OCI-LY3 (cell line): Measurements from ENCODE around the gene DFFB.

Experiments used
- H2AFZ ChIP-seq: fragments of 200-600, 300-600 bp; shearing (Covaris generic); 2 replicates; pipeline ENCODE4 v1.6.0; 2014; ENCODE audit warnings: antibody characterized with exemption, low read depth, low read length
- H3K27ac ChIP-seq: fragments of 200-600, 300-600 bp; sonication (generic); 2 replicates; pipeline ENCODE4 v1.5.1; 2014; ENCODE audit warnings: mild to moderate bottlenecking, low read length, moderate library complexity, mixed read lengths
- H3K27me3 ChIP-seq: fragments of 200-600, 300-600 bp; sonication (generic); 2 replicates; pipeline ENCODE4 v1.6.1; 2014; ENCODE audit warnings: low read depth, low read length, mixed read lengths
- H3K36me3 ChIP-seq: fragments of 200-600, 300-600 bp; sonication (generic); replicated peaks from 2 replicates; pipeline ENCODE3; 2014; ENCODE audit warnings: low read depth, low read length, mixed read lengths
- H3K4me1 ChIP-seq: fragments of 300-600, 200-600 bp; sonication (generic); 2 replicates; pipeline ENCODE4 v1.6.1; 2014; ENCODE audit warnings: low read length, mixed read lengths
- H3K4me2 ChIP-seq: fragments of 200-600, 300-600 bp; sonication (generic); 2 replicates; pipeline ENCODE4 v1.6.1; 2014; ENCODE audit warnings: low read length, mixed read lengths
- H3K4me3 ChIP-seq: fragments of 300-600, 200-600 bp; sonication (generic); 2 replicates; pipeline ENCODE4 v1.5.1; 2014; ENCODE audit warnings: antibody characterized with exemption, mild to moderate bottlenecking, low read length, moderate library complexity
- H3K79me2 ChIP-seq: fragments of 300-600, 200-600 bp; shearing (Covaris generic); 2 replicates; pipeline ENCODE4 v1.6.1; 2014; ENCODE audit warnings: mild to moderate bottlenecking, low read length, mixed read lengths
- H3K9ac ChIP-seq: fragments of 300-600, 200-600 bp; shearing (Covaris generic); 2 replicates; pipeline ENCODE4 v1.6.0; 2014; ENCODE audit warnings: mild to moderate bottlenecking, low read length, moderate library complexity
- H3K9me3 ChIP-seq: fragments of 200-600, 300-600 bp; shearing (Covaris generic); 2 replicates; pipeline ENCODE4 v1.6.1; 2014; ENCODE audit warnings: low read length, mixed read lengths; ENCODE audit not compliant: insufficient read depth
- H4K20me1 ChIP-seq: fragments of 200-600, 300-600 bp; sonication (generic); 2 replicates; pipeline ENCODE4 v1.6.1; 2016; ENCODE audit warnings: low read length, mixed read lengths; ENCODE audit not compliant: insufficient read depth
- EZH2phosphoT487 ChIP-seq: fragments of 200-600 bp; shearing (Covaris generic); IDR thresholded peaks from 2 replicates; pipeline ENCODE4 v1.6.1; 2018; ENCODE audit warnings: antibody characterized with exemption, mixed run types, low read depth
- TF ChIP-seq, protein P1 (sequence below): fragments of 200-600, 300-600 bp; sonication (generic); IDR thresholded peaks from 2 replicates; pipeline ENCODE4 v1.5.1; 2014; ENCODE audit warnings: antibody characterized with exemption, low read length, low read depth

DFFB gene

DNA sequence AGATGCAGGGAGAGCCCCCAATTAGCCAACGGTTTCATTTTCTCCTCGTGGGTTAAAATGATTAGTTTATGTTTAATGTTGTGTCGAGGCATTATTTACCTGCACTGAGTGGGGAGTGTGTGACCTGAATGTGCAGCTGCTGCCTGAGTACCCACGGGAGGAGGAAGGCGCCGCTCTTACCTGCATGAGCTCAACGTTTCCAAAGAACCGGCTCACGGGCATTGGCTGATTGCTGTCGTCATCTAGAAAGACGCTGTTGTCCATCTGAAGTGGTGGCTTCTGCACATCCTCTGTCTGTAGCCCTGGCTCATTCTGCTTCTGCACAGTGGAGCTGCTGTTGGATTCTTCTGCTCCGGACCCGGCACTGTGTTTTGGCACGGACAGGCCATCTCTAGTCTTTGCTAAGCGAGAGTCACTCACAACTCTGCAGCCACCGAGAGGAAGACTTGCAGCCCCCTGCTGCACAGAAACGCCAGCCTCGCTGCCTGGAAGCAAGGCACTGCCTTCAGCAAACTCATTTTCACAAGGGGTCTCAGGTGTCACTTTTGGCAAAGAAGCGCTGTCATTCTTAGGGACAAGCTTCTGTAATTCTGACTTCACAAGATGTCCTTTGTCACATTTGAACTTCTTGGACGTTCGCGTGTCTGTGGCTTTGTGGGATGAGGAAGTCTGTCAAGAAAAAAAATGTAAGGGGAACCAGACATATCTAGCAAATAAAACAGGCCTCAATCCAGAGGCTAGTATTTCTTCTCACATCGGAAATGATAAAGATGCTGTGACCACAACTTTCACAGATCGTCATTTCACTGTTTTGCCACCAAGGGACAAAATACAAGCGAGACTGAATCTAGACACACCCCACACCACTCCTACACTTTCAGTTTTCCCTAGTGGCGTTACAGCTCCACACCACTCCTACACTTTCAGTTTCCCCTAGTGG, 33.4 kb downstream of the DFFB start:
- H3K9ac ChIP-seq = no peak overlapping the region
- no peaks in the 10 kb centered on the region; the same call in none of the 2 replicates for H4K20me1 ChIP-seq
- H3K27me3 ChIP-seq = no peaks in the 10 kb centered on the region
- H3K36me3 ChIP-seq = peaks cover 40% of the 10 kb centered on the region
- H3K4me2 ChIP-seq = no peak overlapping the region
- no peak overlapping the region for H2AFZ ChIP-seq
- no peak overlapping the region for H3K4me3 ChIP-seq
- H3K79me2 ChIP-seq = peaks cover 29% of the 10 kb centered on the region
- no peak for TF ChIP-seq EZH2phosphoT487
- TF ChIP-seq, protein P1, sequence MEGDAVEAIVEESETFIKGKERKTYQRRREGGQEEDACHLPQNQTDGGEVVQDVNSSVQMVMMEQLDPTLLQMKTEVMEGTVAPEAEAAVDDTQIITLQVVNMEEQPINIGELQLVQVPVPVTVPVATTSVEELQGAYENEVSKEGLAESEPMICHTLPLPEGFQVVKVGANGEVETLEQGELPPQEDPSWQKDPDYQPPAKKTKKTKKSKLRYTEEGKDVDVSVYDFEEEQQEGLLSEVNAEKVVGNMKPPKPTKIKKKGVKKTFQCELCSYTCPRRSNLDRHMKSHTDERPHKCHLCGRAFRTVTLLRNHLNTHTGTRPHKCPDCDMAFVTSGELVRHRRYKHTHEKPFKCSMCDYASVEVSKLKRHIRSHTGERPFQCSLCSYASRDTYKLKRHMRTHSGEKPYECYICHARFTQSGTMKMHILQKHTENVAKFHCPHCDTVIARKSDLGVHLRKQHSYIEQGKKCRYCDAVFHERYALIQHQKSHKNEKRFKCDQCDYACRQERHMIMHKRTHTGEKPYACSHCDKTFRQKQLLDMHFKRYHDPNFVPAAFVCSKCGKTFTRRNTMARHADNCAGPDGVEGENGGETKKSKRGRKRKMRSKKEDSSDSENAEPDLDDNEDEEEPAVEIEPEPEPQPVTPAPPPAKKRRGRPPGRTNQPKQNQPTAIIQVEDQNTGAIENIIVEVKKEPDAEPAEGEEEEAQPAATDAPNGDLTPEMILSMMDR = no peak
- peaks cover 8% of the 10 kb centered on the region; the same call in 1 of the 2 replicates for H3K4me1 ChIP-seq
- no peak overlapping the region for H3K27ac ChIP-seq
- no peaks in the 10 kb centered on the region for H3K9me3 ChIP-seq

DNA sequence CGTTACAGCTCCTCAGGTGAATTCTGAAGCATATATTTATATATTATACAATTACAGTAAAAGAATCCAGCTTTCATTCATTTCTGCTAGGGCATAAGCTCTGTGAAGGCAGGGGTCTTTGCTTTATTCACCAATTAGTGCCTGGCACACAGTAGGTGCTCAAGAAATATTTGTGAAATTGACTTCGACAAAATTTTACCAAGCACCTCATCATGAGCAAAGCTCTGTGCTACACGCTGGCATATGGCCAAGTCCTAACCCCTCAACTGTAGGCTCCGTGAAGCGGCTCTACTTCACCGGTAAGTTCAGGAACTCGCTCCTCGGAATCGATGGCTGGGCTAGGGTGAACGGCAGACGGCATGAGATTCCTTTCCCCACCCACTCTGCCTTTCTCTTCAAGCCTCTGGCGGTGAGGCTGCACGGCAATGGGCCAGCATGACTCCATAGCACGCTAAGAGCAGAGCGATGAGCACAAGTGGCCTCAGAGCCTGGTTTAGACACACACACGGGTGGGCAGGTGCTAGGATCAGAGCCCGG, 34.1 kb downstream of the DFFB start:
- H3K4me2 ChIP-seq = no peak overlapping the region
- no peak overlapping the region for H3K4me3 ChIP-seq

DNA sequence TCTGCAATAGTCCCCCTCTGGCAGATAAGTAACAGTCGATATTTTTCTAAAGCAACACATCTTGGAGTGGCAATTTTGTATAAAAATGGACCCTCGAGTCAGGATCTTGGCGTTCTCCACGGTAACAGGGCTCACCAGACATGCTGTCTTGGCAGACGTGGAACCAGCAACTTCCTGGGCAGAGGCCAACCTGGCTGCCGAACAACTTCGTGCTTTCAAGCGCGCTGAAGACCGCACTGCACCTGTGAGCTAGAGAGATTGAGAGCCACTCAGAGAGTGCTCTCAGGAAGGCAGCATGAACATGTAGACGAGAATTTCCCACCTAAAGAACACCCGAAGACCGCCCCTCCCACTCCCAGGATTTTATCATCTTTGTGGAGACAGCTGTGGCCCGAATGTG, 35.5 kb downstream of the DFFB start:
- no peak overlapping the region for H3K27ac ChIP-seq
- H2AFZ ChIP-seq = no peak overlapping the region
- H3K4me2 ChIP-seq = no peak overlapping the region
- TF ChIP-seq, protein P1 = no peak
- TF ChIP-seq EZH2phosphoT487 = no peak
- peaks cover 8% of the 10 kb centered on the region; the same call in 1 of the 2 replicates for H3K4me1 ChIP-seq
- H3K79me2 ChIP-seq = peaks cover 50% of the 10 kb centered on the region
- no peaks in the 10 kb centered on the region for H3K9me3 ChIP-seq
- H4K20me1 ChIP-seq = peaks cover 4% of the 10 kb centered on the region
- H3K4me3 ChIP-seq = no peak overlapping the region
- no peaks in the 10 kb centered on the region for H3K27me3 ChIP-seq
- peaks cover 43% of the 10 kb centered on the region for H3K36me3 ChIP-seq
- H3K9ac ChIP-seq = no peak overlapping the region

More for the DNA sequence above, 34.1 kb downstream of the DFFB start:
- Histone ChIP-seq H3K9me3 (no peaks in the 10 kb centered on the region), H3K36me3 (peaks cover 40% of the 10 kb centered on the region), H3K27me3 (no peaks in the 10 kb centered on the region), H3K79me2 (peaks cover 37% of the 10 kb centered on the region), H2AFZ (no peak overlapping the region), H4K20me1 (peaks cover 4% of the 10 kb centered on the region), H3K9ac (no peak overlapping the region), H3K27ac (no peak overlapping the region), H3K4me1 (peaks cover 8% of the 10 kb centered on the region; the same call in 1 of the 2 replicates)
- TF ChIP-seq, protein P1 = no peak
- no peak for TF ChIP-seq EZH2phosphoT487

DNA sequence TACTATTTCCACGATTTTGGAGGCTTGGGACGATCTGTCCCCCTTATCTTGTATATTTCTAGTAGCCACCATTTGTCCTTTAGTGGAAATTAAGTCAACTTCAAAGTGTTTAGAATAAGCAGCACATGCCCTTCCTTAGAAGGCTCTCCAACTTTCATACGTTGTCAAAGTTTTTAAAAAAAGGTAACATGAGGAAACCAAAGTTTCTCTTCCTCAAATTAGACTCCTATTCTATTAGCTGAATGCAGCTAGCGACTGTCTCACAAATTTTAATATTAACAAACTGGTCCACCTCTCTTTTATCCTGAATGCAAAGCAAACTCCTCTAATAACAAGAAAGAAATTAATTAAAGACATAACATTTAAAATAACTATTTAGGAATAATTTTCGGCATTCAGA, 35.9 kb downstream of the DFFB start:
- no peak overlapping the region for H3K9ac ChIP-seq
- peaks cover 8% of the 10 kb centered on the region; the same call in 1 of the 2 replicates for H3K4me1 ChIP-seq
- H2AFZ ChIP-seq = no peak overlapping the region
- H3K27ac ChIP-seq = no peak overlapping the region
- H3K79me2 ChIP-seq = peaks cover 55% of the 10 kb centered on the region
- H3K36me3 ChIP-seq = peaks cover 44% of the 10 kb centered on the region
- TF ChIP-seq EZH2phosphoT487 = no peak
- TF ChIP-seq, protein P1 = no peak
- no peak overlapping the region for H3K4me3 ChIP-seq
- H4K20me1 ChIP-seq = peaks cover 4% of the 10 kb centered on the region
- no peaks in the 10 kb centered on the region for H3K9me3 ChIP-seq
- no peak overlapping the region for H3K4me2 ChIP-seq
- no peaks in the 10 kb centered on the region for H3K27me3 ChIP-seq
